OCI-LY3 (cell line): ENCODE results near the gene MAP3K10.

ENCODE experiments used
- CTCF ChIP-seq: fragments of 200-600, 300-600 bp; sonication (generic); IDR thresholded peaks from 2 replicates; pipeline ENCODE4 v1.5.1; 2014; ENCODE audit warnings: antibody characterized with exemption, low read length, low read depth
- EZH2phosphoT487 ChIP-seq: fragments of 200-600 bp; shearing (Covaris generic); IDR thresholded peaks from 2 replicates; pipeline ENCODE4 v1.6.1; 2018; ENCODE audit warnings: antibody characterized with exemption, mixed run types, low read depth

DNA sequence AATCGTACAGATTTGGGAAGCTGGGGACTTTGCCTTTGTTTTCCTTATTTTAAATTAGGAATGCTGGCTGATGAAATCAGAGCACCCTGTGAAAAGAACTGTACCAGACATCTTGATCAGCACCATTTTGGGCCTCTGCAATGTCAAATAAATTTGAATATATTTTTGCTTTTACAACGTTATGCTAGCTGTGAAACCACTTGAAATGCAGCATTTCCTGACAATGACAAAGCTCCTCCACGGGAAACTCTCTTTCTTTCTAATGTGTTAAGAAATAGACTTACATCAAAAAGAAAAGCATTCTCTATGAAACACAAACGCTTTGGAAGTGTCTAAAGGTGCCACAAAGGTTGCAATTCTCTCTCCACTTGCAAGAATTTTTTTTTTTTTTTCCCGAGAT is 47.1 kb upstream of the MAP3K10 start:
- TF ChIP-seq EZH2phosphoT487 (no peak), CTCF (no peak)
